GM12872 (cell line): Measurements from ENCODE around the gene PGAP3.

ENCODE experiments used
- CTCF ChIP-seq: IDR thresholded peaks from 3 replicates; pipeline ENCODE4 v1.5.1; 2011; ENCODE audit warnings: low read depth, mild to moderate bottlenecking, low read length, moderate library complexity; ENCODE audit not compliant: insufficient read depth

PGAP3 gene

GRCh38 chr17:39626171-39627046, 61.4 kb downstream of the PGAP3 start, which contains the start of gene PPP1R1B:
Gene PPP1R1B, plus strand, starts transcription at chr17:39626952. Its CDS starts 441 bp downstream, at chr17:39627393.
- TF ChIP-seq CTCF, result no peak

DNA sequence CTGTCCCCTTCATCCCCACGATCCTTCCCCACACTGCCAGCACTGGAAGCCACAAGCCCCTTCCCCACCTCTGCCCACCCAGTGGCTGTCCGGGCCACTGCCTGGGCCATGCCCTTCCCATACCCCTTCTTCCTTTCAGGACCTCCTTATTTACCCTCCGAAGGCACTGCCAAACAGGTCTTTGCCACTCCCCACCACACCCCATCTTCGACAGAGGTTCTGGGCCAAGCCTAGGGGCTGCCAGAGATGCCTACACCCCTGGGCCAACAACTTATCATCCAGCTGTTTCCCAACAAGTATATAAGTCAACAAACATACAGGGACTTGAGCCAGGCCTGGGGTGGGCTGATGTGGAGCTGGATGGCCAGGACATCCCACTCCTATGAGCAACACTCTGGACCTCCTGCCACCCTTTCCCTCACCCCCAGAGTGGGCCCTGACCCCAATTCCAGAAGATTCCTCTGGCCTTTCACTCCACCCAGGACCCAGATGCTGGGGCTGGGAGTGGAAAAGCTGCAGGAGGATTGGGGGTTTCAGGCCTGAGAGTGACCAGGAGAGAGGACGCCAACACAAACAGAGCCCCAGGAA, 62.6 kb downstream of the PGAP3 start:
- no peak for TF ChIP-seq CTCF

DNA sequence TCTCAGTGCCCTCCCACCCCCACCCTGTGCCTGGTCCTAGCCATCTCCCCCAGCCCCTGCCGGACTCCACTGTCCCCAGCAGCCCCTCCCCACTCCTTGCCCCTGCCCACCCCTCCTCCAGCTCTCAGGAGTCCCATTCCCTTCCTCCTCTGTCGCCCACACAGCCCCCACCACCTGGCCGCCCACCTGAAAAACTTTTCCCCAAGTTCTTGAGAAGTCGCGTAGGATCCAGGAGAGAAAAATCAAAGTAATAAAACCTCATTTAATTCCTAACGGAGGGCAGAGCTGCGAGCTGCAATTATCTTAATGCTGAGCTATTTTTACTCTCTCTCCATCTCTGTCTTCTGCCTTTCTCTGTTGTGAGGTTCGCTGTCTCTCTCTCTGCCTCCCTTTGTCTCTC, 63.5 kb downstream of the PGAP3 start:
- TF ChIP-seq CTCF, result no peak

GRCh38 chr17:39623356-39623950, 64.4 kb downstream of the PGAP3 start:
- TF ChIP-seq CTCF, result peak; percentile 93

- no peak for TF ChIP-seq CTCF
Measured at GRCh38 chr17:39622380-39623006, 65.4 kb downstream of the PGAP3 start.

- TF ChIP-seq CTCF, result peak; percentile 100
Measured at GRCh38 chr17:39621523-39622379, 66.1 kb downstream of the PGAP3 start.
